NCI-H446 (cell line): ENCODE measurements around the gene NFIA.
A peak's percentile ranks its signal among the peaks of the same experiment; 100 is the strongest.

ENCODE experiments used
- DNase-seq, 2 experiments: peaks; one replicate each; lab custom pipeline; 2025; lab: John Stamatoyannopoulos, UW

Gene NFIA

GRCh38 chr1:61434276-61434675 lies 351.9 kb downstream of the NFIA start:
- no peak for DNase-seq

DNA sequence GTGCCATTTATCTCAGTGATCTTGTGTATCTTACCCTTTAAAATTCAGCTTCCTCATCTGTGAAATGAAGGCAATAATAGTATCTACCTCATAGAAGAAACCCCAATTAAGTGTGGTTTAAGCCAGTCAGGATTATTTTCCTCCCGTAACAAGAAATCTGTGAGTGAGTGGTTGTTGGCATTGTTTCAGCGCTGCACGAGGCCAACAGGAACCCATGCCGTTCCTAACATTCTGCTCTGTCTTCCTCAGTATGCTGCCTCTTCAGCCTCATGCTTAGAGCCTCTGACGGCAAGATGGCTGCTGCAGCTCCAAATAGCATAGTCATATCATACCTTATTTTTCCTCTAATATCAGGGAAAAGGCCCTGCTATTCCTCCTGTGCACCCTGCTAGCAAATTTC lies 352.9 kb downstream of the NFIA start:
- DNase-seq, result no peak

DNA sequence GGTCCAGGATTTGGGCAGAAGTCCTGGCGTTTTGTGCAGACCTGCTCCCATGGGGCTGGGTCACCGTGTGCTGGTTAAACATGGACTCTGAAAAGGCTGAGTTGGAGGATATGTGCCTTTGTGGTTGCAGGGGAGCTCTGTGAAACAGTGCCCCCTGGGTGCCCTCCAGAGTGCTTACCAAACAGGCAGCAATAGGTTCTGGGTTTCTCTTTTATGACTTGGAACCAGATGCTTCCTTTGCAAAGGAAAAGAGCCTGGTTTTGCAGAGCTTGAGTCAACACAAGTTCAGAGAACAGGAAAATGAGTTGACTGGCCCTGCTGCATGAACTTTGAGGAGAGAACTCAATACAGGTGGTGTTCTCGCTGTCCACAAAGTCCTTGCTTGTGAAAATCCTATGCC lies 353.7 kb downstream of the NFIA start:
- DNase-seq, result no peak

DNA sequence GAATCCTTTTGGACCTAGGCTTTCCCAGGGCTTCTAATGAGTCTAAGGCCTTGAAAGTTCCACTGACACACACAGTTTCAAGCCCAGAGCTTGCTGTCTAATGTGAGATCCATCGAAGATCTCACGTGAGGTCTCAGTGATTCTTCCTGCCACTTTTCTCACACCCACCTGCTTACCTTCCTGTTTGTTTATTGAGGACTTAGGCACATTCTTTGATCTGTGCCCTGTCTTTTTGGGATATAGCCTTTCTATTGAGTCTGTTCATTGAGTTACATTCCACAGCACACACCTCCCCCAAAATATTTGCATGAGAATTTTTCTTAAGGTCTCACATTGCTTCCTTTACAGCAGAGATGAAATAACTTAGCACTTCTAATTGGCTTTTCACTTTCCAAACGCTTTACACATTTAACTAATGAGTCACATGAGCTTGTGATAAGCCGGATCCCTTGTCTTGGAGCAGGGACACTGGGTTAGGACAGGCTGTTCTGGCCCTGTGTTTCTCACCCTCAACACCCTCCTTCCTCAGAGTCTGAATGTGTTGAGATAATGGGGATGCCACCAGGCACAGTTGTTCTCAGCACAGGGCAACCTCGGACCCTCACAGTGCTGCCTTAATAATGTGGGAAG lies 354.2 kb downstream of the NFIA start:
- no peak for DNase-seq

DNA sequence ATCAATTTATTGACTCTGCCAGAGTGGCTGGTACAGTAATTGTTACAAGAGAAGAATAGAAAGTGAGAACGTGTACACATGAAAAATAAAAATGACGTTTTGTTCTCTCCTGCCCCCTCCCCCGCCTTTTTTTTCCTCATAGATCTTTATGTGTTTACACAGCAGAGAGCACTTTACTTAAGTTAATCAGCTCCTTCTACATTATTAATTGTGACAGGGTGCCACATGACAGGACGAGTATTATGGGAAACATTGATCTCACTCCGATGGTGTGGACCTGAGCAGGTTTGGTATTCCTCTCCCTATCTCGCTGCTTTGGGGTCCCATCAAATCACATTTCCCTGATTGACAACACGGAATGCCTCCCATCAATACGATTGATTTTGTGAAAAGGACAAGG lies 356.9 kb downstream of the NFIA start:
- no peak for DNase-seq

DNA sequence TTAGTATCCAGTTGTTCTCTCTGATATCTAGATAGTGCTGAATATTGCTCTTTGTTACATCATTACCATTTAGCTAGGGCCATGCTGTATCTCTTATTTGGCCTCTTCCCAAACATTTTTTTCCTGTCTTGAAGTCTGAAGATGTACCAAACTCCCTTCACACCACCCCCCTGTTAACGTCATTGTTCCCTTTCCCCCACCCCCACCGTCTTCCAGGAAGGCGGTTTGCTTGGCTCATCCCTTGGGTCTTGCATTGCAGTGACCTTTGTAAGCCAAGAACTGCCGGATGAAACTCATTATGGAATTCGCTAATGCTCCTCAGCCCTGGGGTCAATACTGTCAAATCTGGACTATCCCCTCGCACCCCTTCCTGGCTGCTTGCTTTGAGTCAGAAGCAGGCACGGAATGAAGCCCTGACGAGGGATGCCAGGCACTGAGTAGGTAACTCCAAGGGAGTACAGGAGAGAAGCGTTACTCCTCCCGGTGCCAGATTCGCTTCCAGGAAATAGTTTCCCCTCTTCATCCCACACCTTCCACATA lies 359.4 kb downstream of the NFIA start:
- DNase-seq, result no peak

DNA sequence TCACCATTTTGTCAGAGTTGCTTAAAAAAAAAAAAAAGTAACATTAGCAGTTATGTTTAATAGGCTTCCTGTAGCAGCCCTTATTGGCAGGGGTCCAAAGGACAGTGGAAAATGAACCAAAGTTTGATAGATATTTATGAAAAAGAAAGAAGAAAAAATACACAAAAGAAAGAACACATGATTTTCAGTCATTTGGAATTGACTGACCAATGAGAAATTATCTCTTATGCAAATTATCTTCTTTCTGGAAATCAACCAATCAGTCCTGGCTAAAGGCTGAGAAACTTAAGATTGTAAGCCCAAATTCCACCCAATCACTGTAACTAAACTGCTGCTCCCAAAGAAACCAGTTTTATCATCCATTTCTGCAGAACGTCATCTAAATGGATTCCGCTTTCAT lies 360.2 kb downstream of the NFIA start:
- DNase-seq, result no peak

DNA sequence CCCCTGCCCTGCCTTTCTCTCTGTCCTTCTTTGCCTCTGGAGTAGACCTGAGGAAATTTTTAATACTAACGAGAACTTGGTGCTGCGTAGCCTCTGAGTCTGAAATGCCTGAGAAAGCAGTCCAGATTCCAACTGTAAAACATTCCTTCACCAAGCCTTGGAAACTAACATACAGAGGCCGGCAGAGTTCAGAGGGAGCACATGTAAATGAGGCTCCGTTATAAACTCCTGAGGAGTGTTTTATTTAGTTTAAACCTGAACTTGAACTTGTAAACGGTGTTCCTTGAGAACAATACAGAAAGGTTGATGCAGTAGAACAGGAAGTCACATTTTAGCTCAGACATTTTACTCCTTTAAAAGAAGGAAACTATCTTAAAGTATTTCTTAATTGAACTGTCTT lies 361.9 kb downstream of the NFIA start:
- DNase-seq, result no peak

GRCh38 chr1:61445269-61445825 lies 363.0 kb downstream of the NFIA start:
- DNase-seq, result no peak

- peak; percentile 70 to 92 for DNase-seq
Measured at GRCh38 chr1:61446531-61446991, 364.2 kb downstream of the NFIA start.

GRCh38 chr1:61447106-61447967 lies 365.0 kb downstream of the NFIA start:
- peak in 1 of 2 experiments; percentile 19 for DNase-seq

GRCh38 chr1:61447968-61448430 lies 365.6 kb downstream of the NFIA start:
- DNase-seq, result no peak

DNA sequence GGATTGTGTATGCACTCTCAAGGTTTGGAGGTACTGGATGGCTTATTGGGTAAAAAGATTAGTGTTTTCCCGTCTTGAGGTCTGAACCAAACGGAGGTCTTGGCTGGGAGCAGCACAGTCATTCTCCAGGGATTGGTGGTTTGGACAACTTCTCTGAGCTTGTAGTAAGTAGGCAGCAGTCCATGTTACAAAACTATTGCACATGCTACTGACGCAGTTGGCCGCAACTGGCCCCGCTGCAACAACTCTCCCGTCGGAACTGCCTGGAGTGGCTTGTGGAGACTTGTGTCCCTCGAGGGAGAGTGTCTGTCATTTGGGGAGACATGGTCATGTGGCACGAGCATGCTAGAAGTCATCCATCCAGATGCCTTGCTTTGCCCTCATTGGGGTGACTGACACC lies 366.6 kb downstream of the NFIA start:
- peak in 1 of 2 experiments; percentile 11 for DNase-seq

DNA sequence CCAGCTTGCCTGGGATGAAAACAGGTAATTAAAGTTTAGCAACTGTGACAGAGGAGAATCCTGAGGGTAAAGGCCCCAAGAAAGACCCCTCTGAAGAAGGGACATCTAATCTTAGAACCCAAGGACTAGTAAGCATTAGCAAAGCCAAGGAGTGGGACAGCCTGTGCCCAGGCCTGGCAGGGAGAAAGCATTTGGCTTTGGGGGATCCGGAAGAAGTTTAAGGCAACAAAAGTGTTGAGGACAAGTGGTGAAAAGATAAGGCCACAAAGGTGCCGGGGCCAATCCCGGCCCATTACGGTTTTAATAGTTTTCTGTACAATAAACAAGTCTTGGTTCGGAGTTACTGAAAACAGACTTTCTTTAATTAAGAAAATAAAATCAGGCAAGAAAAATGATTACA lies 367.0 kb downstream of the NFIA start:
- no peak for DNase-seq

GRCh38 chr1:61450454-61450853 lies 368.1 kb downstream of the NFIA start:
- no peak for DNase-seq

- DNase-seq, result no peak
Measured at GRCh38 chr1:61450872-61451571, 368.7 kb downstream of the NFIA start.

- no peak for DNase-seq
Measured at GRCh38 chr1:61451572-61451968, 369.2 kb downstream of the NFIA start.

GRCh38 chr1:61452176-61453035 lies 370.0 kb downstream of the NFIA start:
- DNase-seq, result no peak

DNA sequence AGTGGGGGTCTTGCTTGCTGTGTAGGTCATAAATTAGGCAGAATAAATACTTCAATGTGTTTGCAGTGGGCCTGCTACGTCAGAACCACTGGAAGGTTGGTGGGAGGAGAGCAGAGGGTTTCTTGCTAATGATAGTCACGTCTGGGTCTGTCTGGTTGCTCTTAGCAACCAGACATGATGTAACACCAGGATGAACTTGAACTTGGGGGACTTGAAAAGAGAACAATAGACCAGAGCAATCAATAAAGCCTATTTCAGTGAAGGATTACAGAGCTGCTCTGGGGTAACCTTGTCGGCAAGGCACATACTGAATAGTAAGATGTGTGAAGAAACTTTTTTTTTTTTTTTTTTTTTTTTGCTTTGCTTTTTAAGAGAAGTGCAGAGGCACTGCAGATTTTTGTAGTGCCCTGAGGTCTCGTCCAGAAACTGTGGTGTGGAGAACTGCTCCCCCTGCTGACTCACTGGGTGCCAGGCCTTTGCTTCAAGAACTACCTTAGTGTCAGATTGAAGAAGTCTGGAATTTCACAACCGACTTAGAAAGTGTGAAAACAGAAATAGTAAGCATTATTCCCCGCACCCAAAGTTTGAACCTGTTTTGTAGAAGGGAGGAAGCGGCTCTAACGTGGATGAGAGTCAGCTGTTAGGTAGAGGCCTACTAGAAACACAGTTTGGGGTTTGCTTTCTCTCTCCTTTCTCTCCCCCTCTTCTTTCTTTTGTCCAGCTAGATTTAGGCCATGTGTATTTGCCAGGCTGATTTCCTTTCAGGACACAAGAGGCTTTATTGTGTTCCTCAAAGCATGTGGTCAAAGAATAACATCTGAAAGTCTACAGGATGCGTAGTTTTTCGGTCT lies 371.0 kb downstream of the NFIA start:
- DNase-seq, result peak; percentile 70 to 79

DNA sequence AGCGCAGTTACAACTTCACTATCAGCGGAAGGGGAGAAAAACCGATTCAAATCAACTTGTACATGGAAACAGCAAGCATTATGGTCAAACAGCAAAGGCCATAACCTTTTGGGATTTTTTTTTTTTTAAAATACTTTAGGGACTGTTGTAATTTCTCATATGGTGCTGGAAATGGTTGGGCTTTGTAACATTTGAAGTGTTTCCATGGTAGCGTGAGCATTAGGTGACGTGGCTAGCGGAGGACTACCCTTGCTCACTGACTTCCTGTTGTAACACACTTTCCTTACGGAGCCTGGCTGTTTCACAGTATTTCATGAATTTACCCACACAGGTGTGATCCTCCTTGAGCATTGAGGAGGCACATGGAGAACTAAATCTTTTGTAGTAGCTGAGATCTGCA lies 373.0 kb downstream of the NFIA start:
- no peak for DNase-seq
